Kidney epithelial cell (primary cell): Measurements from ENCODE around the gene CFHR5. TPM values are rescaled to one million over a fixed set of nuclear protein-coding genes. Genes with fewer than 3 reads are reported as not detected.
"Not testable (repeated sequence)": the region's sequence is repeated elsewhere in the genome, so short reads cannot be mapped to it uniquely, and the experiment has no call there.

Experiments used
- DNase-seq: peaks from one replicate; pipeline ENCODE4 v3.0.0-alpha.2; 2010; ENCODE audit warnings: low read depth
- H3K27me3 ChIP-seq: 2 replicates; pipeline ENCODE4 v1.6.0; 2011; ENCODE audit warnings: low read length; ENCODE audit not compliant: control insufficient read depth, insufficient read depth
- H3K36me3 ChIP-seq: 2 replicates; pipeline ENCODE4 v1.5.1; 2011; ENCODE audit warnings: low read length; ENCODE audit not compliant: control insufficient read depth, insufficient read depth
- H3K4me3 ChIP-seq: 2 replicates; pipeline ENCODE4 v1.5.1; 2011; ENCODE audit warnings: low read depth, mild to moderate bottlenecking, control low read depth, low read length
- CTCF ChIP-seq: IDR thresholded peaks from 2 replicates; pipeline ENCODE4 v1.5.1; 2011; ENCODE audit warnings: mild to moderate bottlenecking, moderate library complexity, low read length, control low read depth, inconsistent platforms; ENCODE audit not compliant: insufficient read depth, poor library complexity, severe bottlenecking
- total RNA-seq: library from RNA; depleted of rRNA; stranded (reverse); fragments of >200 nt; gene quantifications from 2 replicates; pipeline ENCODE4 v1.2.3, GENCODE V29; 2015

CFHR5 gene
- total RNA-seq, 1 donor from 2014 or later, result not detected

- TF ChIP-seq CTCF, result no peak
- H3K36me3 ChIP-seq, result no peaks in the 10 kb centered on the region
- H3K4me3 ChIP-seq, result no peak overlapping the region
- DNase-seq, result no peak
- H3K27me3 ChIP-seq, result no peaks in the 10 kb centered on the region
Observed at GRCh38 chr1:197029749-197030148, 52.4 kb downstream of the CFHR5 start.

- H3K27me3 ChIP-seq, DNase-seq, H3K36me3 ChIP-seq, H3K4me3 ChIP-seq: not testable (repeated sequence)
Observed at GRCh38 chr1:197034631-197035339, 57.4 kb downstream of the CFHR5 start.

- Histone ChIP-seq H3K27me3 (no peaks in the 10 kb centered on the region), H3K36me3 (no peaks in the 10 kb centered on the region), H3K4me3 (no peak overlapping the region)
- DNase-seq, result no peak
- no peak for TF ChIP-seq CTCF
Observed at GRCh38 chr1:197036861-197037260, 59.5 kb downstream of the CFHR5 start.

- Histone ChIP-seq H3K27me3 (no peaks in the 10 kb centered on the region), H3K36me3 (no peaks in the 10 kb centered on the region), H3K4me3 (no peak overlapping the region)
- no peak for DNase-seq
- TF ChIP-seq CTCF, result no peak
Observed at GRCh38 chr1:197041486-197042353, 64.4 kb downstream of the CFHR5 start.

- no peak for TF ChIP-seq CTCF
- no peaks in the 10 kb centered on the region for H3K36me3 ChIP-seq
- no peak overlapping the region for H3K4me3 ChIP-seq
- H3K27me3 ChIP-seq, result no peaks in the 10 kb centered on the region
- no peak for DNase-seq
Observed at GRCh38 chr1:197042676-197043341, 65.5 kb downstream of the CFHR5 start.

- H3K4me3 ChIP-seq, result no peak overlapping the region
- DNase-seq, result no peak
- TF ChIP-seq CTCF, result no peak
- H3K36me3 ChIP-seq, result no peaks in the 10 kb centered on the region
- no peaks in the 10 kb centered on the region for H3K27me3 ChIP-seq
Observed at GRCh38 chr1:197049100-197049499, 71.7 kb downstream of the CFHR5 start.

Other genes with a start within 250 kb of the CFHR5 start
- gene CFHR3, start 202.7 kb upstream of the CFHR5 start, total RNA-seq, result not detected in 2 replicates
- gene CFHR1, start 157.8 kb upstream of the CFHR5 start, total RNA-seq, result not detected in 2 replicates
- gene CFHR4, start 89.5 kb upstream of the CFHR5 start, total RNA-seq, result not detected in 2 replicates
- gene CFHR2, start 33.8 kb upstream of the CFHR5 start, total RNA-seq, result not detected in 2 replicates
- gene F13B, start 89.7 kb downstream of the CFHR5 start, total RNA-seq, result not detected in 2 replicates
- 3.7 and 4.5 TPM in 2 replicates for gene ASPM, start 169.1 kb downstream of the CFHR5 start, total RNA-seq
- gene ZBTB41, start 223.7 kb downstream of the CFHR5 start, total RNA-seq, result 11.7 and 13.5 TPM in 2 replicates